Measurements from ENCODE around the gene PRDM16.

Gene PRDM16

GRCh38 chr1:3063379-3064295 is 5.4 kb upstream of the PRDM16 start:
- Histone ChIP-seq H3K36me3 (ENCODE audit: control insufficient read depth, insufficient read depth, low read length) (no peaks in the 10 kb centered on the region), H3K27me3 (replicated peaks; ENCODE audit: control insufficient read depth, insufficient read depth, low read length) (no peaks in the 10 kb centered on the region), H3K4me3 (replicated peaks; ENCODE audit: low read depth, low read length) (no peak overlapping the region)
- no peak for TF ChIP-seq CTCF (IDR thresholded peaks at IDR 0.05; ENCODE audit: insufficient read depth, low read length, poor library complexity, severe bottlenecking)
- no peak for DNase-seq (ENCODE audit: extremely low read depth, insufficient read length)

DNA sequence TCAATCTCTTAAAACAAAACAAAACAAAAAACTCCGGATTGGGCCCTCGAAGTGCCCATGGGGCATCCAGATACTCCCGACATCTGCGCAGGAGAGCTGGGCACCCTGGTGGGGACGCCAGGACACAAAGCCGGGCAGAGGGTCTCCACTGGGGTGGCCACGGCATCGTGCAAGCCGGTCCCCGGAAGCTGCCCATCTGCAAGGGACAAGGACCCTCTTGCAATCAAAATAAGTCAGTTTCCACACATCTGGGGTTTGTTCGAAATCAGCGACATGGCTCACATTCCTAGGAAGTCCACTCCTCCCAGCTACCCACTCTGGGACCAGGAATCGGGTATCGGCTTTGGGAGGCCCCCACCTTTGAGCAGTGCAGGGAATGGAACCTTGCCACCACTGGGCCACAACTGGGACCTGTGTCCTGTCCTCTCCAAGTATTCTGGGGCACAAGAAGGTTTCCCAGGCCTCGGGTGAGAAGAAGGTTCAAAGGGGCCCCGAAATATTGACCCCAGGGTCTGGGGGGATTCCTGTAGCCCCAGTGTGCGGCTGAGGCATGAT is 4.6 kb upstream of the PRDM16 start:
- no peak for DNase-seq (ENCODE audit: extremely low read depth, insufficient read length)
- Histone ChIP-seq H3K27me3 (replicated peaks; ENCODE audit: control insufficient read depth, insufficient read depth, low read length) (no peaks in the 10 kb centered on the region), H3K36me3 (ENCODE audit: control insufficient read depth, insufficient read depth, low read length) (no peaks in the 10 kb centered on the region), H3K4me3 (replicated peaks; ENCODE audit: low read depth, low read length) (no peak overlapping the region)
- TF ChIP-seq CTCF (IDR thresholded peaks at IDR 0.05; ENCODE audit: insufficient read depth, low read length, poor library complexity, severe bottlenecking), result no peak

GRCh38 chr1:3064901-3065300 is 4.1 kb upstream of the PRDM16 start:
- Histone ChIP-seq H3K27me3 (replicated peaks; ENCODE audit: control insufficient read depth, insufficient read depth, low read length) (no peaks in the 10 kb centered on the region), H3K36me3 (ENCODE audit: control insufficient read depth, insufficient read depth, low read length) (no peaks in the 10 kb centered on the region), H3K4me3 (replicated peaks; ENCODE audit: low read depth, low read length) (no peak overlapping the region)
- no peak for TF ChIP-seq CTCF (IDR thresholded peaks at IDR 0.05; ENCODE audit: insufficient read depth, low read length, poor library complexity, severe bottlenecking)
- DNase-seq (ENCODE audit: extremely low read depth, insufficient read length), result no peak

DNA sequence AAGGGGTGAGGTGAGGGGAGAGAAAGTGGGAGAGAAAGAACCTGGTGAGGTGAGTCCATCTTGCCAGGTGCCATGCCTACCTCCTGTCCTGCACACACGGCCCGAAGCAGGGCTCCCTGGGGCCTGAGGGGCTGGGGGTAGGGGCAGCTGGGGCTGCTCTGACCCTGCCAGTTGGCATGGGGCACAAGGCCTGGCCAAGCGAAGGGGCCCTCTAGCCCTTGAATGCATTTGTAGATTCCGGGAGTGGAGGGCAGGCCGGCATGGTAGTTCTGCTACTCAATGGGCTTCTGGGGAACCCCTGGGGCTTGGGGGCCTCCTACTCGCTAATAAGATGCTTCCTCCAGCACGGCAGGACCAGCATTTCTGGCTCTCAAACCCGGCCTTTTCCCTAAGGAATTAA is 3.6 kb upstream of the PRDM16 start:
- Histone ChIP-seq H3K4me3 (replicated peaks; ENCODE audit: low read depth, low read length) (no peak overlapping the region), H3K27me3 (replicated peaks; ENCODE audit: control insufficient read depth, insufficient read depth, low read length) (no peaks in the 10 kb centered on the region), H3K36me3 (ENCODE audit: control insufficient read depth, insufficient read depth, low read length) (no peaks in the 10 kb centered on the region)
- no peak for DNase-seq (ENCODE audit: extremely low read depth, insufficient read length)
- no peak for TF ChIP-seq CTCF (IDR thresholded peaks at IDR 0.05; ENCODE audit: insufficient read depth, low read length, poor library complexity, severe bottlenecking)

GRCh38 chr1:3065797-3066196 is 3.2 kb upstream of the PRDM16 start:
- Histone ChIP-seq H3K36me3 (ENCODE audit: control insufficient read depth, insufficient read depth, low read length) (no peaks in the 10 kb centered on the region), H3K27me3 (replicated peaks; ENCODE audit: control insufficient read depth, insufficient read depth, low read length) (no peaks in the 10 kb centered on the region), H3K4me3 (replicated peaks; ENCODE audit: low read depth, low read length) (no peak overlapping the region)
- no peak for DNase-seq (ENCODE audit: extremely low read depth, insufficient read length)
- TF ChIP-seq CTCF (IDR thresholded peaks at IDR 0.05; ENCODE audit: insufficient read depth, low read length, poor library complexity, severe bottlenecking), result no peak

All from GM06990 (cell line).